ENCODE measurements around the gene GALNT14. TPM values are rescaled to one million over a fixed set of nuclear protein-coding genes. Genes with fewer than 3 reads are reported as not detected.

GALNT14 gene
- total RNA-seq, 1 experiment from 2014 or later, result 12.2 TPM

DNA sequence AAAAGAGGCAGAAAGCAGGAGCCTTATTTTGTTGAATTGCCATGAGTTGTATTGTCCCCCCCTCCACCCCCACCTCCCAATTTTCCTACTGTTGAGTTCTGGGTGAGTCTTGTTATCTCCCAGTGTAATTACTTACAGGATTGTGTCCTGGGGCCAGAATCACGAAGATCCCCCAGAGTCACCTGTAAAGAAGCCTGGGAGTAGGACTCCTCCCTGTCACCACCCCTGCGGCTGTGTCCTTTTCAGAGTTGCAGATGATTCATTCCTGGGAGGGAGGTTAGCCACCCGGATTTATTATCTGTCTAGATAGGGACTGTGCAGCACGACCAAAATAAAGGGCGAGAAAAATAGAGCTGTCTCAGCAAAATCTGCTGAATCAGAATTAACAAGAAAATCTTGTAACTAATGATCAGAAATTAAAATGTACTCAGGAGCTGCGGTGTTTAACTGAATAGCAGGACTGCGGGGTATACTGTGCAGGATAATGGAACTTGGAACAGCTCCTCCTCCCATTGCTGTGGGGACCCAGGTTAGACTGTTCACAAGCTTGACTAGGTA lies 249.3 kb downstream of the GALNT14 start:
- DNase-seq (ENCODE audit: low spot score), result no peak

DNA sequence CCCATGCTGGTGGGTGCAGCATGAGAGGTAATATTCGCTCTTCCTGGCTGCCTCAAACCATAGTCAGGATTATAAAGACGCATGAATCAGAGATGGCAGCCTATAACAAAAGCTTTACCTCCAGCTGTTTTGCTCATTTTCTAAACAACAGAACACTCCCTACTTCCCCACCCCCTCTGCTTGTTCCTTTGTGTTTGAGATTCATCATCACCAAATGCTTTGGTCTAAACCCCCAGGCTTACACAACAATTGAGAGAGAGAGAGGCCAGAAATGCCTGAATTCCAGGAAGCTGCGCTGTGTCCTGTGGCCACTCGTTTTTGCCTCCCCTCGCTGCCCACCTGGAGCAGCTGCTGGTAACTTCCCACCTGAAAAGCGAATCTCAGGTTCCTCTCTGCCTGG lies 252.2 kb downstream of the GALNT14 start:
- DNase-seq (ENCODE audit: low spot score), result no peak

DNA sequence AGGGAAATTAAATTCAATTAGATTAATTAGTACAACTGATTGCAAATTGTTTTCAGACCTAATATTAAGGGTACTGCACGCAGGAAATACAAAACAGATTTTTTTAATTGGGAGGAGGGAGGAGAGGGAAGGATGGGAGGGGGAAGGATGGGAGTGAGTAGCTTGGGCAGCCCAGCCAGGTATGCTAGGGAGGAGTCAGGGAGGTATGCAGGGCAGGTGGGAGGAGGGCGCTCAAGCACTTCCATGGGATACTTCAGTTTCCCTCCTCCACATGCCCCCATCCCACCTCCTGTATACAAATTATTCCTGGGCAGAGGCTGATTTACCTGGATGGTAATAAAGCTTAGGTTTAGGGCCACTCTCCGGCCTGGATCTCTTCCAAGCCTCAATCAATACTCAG lies 254.4 kb downstream of the GALNT14 start:
- no peak for DNase-seq (ENCODE audit: low spot score)

DNA sequence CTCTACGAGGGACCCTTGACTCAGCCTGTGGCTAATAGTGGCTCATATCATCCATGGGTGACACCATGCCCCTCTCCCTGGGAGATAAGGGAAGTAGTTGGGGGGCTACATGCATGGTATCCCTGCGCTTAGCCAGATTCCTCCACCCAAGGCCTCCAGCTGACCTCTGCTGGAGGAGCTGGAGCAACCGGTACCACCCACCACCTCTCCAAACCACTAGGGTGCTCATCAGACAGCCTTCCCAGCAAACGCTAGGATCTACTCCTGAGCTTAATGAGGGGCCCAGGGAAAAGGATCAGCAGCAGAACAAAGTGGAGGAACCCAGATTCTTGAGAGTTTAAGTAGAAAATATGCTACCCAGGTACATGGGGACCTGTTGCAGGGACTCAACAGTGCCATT lies 255.1 kb downstream of the GALNT14 start:
- no peak for DNase-seq (ENCODE audit: low spot score)

DNA sequence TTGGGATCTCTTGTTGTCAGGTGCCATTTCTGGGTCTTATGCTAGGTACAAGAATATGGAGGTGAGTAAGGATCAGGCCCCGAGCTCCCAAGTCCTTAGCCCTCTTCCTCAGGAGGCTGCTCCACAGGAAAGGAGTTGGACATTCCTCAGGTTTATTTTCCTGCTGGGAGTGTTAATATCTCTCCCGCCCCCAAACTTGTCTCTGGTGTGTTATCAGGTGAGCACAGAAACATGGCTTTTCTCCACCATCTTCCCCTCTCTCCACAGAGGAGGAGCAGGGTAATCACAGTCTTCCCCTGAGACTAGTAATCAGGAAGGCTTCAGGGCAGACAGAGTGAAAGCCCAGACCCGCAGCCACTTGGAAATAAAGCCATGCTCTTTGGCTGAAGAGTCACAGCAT lies 257.7 kb downstream of the GALNT14 start:
- no peak for DNase-seq (ENCODE audit: low spot score)

DNA sequence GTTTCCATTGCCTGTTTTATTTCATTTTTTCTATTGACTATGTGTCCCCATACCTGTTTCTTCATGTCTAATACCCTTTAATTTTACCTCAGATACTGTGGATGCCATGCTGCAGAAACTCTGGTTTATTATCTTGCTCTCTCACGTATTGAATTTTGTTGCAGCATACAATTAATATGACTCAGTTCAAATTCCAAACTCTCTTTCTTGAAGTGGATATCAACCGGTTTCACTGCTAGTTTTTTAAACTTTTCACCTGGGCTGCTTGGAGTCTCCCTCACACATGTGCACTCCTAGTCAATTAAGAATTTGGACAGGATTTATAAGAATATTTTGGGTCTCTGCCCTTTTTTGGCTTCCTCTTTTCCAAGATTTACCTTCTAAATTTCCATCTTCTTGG lies 260.4 kb downstream of the GALNT14 start:
- no peak for DNase-seq (ENCODE audit: low spot score)

DNA sequence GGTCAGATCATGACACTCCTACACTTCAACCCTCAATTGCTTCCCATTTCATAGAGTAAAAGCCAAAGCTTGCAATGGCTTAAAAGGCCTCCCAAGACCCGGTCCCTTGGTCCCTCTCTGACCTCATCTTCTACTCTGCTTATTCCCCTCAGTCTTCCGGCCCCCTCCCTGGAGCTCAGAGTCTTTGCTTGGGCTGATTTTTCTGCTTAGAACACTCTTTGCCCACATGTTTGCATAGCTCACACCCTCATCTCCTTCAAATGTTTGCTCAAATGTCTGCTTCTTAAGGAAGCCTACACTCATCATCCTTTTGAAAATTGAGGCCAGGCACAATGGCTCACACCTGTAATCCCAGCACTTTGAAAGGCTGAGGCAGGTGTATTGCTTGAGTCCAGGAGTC lies 265.4 kb downstream of the GALNT14 start:
- DNase-seq (ENCODE audit: low spot score), result no peak

DNA sequence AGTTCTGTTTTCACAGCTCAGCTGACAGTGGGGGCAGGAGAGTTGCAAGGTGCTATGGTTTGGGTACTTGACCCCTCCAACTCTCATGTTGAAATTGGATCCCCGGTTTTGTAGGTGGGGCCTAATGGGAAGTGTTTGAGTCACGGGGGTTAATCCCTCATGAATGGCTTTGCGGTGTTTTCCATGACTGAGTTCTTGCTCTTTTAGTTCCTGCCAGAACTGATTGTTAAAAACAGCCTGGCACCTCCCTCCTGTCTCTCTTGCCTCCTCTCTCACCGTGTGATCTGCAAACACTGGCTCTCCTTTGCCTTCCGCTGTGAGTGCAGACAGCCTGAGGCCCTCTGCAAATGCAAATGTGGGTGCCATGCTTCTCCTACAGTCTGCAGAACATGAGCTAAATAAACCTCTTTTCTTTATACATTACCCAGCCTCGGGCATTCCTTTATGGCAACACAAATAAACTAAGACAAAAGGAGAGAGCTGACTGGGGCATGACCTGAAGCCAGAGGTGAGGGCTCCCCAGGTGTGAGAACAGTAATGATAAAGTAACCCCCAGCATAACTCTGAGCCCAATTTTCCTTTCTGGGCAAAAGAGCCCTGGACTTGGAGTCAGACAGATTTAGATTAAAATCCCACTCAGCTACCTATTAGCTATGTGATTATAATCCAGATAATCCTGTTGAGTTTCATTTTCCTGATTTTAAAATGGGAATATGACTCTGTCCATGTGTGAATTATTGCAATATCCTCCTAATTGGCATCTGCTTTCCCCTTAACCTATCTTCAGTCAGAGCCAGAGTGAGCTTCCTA lies 266.1 kb downstream of the GALNT14 start:
- peak; percentile 35 for DNase-seq (ENCODE audit: low spot score)

DNA sequence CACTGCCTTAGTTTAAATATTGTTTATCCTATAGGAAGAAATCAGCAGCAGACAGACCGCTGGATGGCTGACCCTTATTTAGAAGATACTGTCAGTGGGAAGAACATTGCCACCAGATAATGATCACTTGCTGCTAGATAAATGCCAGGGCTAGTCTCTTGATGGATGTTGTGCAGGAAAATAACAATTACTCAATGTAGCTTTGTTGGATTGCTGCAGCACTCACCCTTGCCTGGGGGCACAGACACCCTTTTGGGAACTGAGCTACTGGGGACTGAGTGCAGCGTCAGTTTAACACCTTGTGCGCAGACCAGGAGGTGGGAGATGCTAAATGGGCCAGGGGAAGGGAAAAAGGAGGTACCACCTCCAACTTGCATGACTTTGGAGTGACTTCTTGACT lies 266.8 kb downstream of the GALNT14 start:
- no peak for DNase-seq (ENCODE audit: low spot score)

DNA sequence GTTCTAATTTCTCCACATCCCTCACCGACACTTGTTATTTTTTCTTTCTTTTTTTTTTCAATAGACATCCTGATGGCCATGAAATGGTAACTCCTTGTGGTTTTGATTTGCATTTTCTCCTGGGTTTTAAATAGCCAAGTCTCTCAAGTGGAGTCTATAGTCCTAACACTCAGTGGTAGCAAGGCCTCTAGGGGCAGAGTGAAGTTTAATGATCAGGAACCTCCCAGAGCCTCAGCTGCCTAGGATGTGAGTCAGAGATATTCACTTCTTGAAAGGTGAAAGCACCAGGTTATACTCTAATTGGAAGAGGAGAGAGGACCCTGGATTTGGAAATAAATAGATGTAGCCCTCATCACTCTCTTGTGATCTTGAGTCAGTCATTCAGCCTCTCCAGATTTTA lies 268.3 kb downstream of the GALNT14 start:
- no peak for DNase-seq (ENCODE audit: low spot score)

DNA sequence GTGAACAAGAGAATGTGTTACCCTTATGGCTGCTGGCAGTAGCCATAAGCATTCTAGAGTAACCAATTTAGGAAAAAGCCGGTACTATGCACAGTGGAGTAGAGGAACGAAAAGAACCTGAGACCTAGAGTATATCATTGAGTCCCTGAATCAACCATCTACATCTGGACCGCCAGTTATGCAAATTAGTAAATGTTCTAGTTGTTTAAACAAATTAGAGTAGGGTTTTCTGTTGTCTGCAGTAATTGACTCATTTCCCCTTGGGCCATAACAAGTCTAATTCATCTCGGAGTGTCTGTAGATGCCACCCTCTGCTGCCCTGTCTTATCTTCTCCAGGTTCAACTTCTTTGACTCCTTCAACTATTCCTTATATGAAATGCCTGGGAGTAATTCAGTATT lies 270.9 kb downstream of the GALNT14 start:
- DNase-seq (ENCODE audit: low spot score), result no peak

DNA sequence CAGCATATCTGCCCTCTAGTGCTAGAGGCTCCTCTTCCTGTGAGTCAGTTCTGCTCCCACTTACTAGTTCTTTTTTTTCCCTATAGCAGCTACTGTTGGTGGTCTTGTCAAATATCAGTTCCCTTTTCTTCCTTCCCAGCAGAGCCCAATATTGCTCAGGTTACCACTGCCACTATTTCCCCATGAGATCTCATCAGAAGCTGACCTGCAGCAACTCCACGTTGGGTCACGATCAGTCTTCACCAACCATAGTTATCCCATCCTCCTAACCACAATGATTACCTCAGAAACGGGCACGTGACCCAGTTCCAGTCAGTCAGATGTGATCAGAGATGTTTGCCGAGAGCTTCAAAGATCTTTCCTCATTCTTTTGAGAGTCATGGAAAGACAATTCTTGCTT lies 271.3 kb downstream of the GALNT14 start:
- DNase-seq (ENCODE audit: low spot score), result no peak

DNA sequence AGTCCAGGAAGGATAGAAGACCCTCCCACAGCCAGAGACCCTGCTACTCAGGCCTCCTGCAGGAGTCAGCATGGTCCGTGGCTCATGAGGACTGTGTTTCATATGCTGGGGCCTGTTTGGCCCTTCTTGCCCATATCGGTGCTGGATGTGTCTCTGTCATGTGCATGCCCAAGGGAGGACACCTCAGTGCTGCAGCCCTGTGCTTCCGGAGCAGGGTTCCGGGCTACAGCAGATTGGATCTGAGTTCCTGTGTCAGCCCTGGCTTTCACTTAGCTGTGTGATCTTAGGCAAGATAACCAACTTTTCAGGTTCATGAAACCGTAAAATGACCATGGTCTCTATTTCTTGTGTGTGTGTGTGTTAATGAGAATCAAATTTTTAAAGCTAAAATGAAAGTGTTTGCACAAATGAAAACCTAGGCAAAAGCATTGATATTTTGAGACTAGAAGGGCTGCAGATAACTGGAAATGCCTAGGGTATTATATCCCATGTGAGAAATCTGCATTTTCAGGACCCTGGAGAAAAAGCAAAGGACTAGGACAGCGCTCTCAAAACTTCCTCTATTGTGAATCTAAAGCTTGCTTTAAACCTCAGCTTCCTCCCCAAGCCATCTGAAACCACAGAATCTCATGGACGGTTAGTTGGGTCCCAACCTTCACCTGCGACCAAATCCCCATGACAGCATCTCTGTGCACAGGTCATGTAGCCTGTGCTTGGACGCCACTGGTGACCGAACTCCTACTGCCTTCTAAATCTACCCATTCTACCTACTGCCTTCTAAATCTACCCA lies 272.2 kb downstream of the GALNT14 start:
- no peak for DNase-seq (ENCODE audit: low spot score)

DNA sequence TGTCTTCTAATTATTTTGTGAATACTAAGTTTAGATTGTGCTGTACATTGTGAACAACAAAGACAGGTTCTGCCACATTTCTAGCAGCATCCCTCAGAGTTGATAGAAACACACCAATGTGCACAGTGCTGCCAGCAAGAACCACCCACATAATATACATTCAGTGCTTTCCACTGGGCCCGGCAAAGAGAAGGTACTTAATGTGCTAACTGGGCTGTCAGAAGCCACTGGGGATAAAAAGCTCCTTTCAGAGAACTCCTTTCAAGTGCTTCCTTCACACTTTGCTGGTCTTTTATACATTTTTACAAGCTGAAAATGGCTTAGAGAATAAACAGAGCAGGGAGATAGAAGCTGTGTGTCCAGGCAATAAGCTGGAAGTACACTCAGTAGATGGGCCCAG lies 273.0 kb downstream of the GALNT14 start:
- DNase-seq (ENCODE audit: low spot score), result no peak

DNA sequence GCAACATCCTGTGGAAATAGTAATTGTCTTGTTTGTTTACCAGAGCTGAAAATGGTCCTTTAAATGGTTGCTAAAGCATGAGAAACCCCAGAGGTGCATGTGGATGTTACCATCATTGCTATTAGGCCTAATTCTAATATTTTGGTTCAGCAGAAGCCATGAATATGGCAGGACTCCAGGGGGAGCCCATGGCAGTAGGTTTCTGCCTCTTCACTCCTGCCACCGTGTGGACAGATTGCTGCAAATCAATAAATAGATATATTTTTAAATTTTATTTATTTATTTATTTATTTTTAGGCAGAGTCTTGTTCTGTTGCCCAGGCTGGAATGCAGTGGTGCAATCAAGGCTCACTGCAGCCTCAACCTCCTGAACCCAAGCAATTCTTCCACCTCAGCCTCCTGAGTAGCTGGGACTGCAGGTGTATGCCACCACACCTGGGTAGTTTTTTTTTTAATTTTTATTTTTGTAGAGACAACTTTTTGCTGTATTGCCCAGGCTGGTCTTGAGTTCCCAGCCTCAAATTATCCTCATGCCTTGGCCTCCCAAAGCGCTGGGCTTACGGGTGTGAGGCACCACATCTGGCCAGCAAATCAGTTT lies 276.1 kb downstream of the GALNT14 start:
- DNase-seq (ENCODE audit: low spot score), result peak; percentile 46

DNA sequence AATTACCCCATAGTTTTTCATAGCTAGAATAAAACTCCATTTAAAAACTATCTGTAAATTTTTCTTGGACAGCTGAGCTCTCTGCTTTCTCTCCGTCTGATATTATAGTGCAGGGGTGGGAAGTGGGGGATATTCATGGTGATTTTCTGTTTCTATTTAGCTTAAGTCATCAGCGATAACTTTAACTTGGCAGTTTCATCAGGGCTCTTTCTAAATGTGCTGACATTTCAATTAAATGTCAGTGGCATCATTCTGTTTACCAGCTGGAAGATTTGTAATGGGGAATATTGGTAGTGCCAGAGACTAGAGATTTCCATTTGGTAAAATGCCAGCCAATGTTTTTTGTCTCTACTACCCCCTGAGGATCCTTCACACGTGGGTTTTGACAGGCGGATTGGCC lies 277.5 kb downstream of the GALNT14 start:
- no peak for DNase-seq (ENCODE audit: low spot score)

Other genes with a start within 250 kb of the GALNT14 start
- 0.14 TPM in 1 of 2 replicates, not detected in the other for gene CAPN14, start 79.1 kb upstream of the GALNT14 start, total RNA-seq (2014; rRNA removed; shearing (Covaris generic))
- 4.6 and 5.1 TPM in 2 replicates for gene EHD3, start 95.7 kb upstream of the GALNT14 start, total RNA-seq (2014; rRNA removed; shearing (Covaris generic))